Parathyroid adenoma (tissue), 2 donors: ENCODE results near the gene TSHZ2.

Source experiments
- H2AFZ ChIP-seq: fragments of 300-600 bp; sonication (generic); one replicate; pipeline ENCODE4 v1.7.0; 2017; ENCODE audit warnings: antibody characterized with exemption, mild to moderate bottlenecking
- H3K27ac ChIP-seq: fragments of 300-600 bp; sonication (generic); one replicate; pipeline ENCODE4 v1.7.0; 2017
- H3K27me3 ChIP-seq: fragments of 300-600 bp; sonication (generic); one replicate; pipeline ENCODE4 v1.7.0; 2017; ENCODE audit warnings: low read length; ENCODE audit not compliant: control insufficient read depth, insufficient read depth
- H3K36me3 ChIP-seq: fragments of 300-600 bp; sonication (generic); one replicate; pipeline ENCODE4 v1.7.0; 2017; ENCODE audit warnings: low read length; ENCODE audit not compliant: control insufficient read depth, insufficient read depth
- H3K4me1 ChIP-seq: fragments of 300-600 bp; sonication (generic); one replicate; pipeline ENCODE4 v1.7.0; 2017; ENCODE audit warnings: control low read depth
- H3K4me2 ChIP-seq: fragments of 300-600 bp; sonication (generic); one replicate; pipeline ENCODE4 v1.7.0; 2017; ENCODE audit warnings: low read length
- H3K4me3 ChIP-seq: fragments of 300-600 bp; sonication (generic); one replicate; pipeline ENCODE4 v1.7.0; 2017; ENCODE audit warnings: low read depth, low read length
- H3K79me2 ChIP-seq: fragments of 300-600 bp; sonication (generic); one replicate; pipeline ENCODE4 v1.7.0; 2017; ENCODE audit warnings: control low read depth
- H3K9ac ChIP-seq: fragments of 300-600 bp; sonication (generic); one replicate; pipeline ENCODE4 v1.7.0; 2017; ENCODE audit warnings: mild to moderate bottlenecking
- H3K9me3 ChIP-seq: fragments of 300-600 bp; sonication (generic); one replicate; pipeline ENCODE4 v1.7.0; 2017; ENCODE audit warnings: low read length; ENCODE audit not compliant: control insufficient read depth
- CTCF ChIP-seq: fragments of 300-600 bp; sonication (generic); IDR thresholded peaks from one replicate; pipeline ENCODE4 v1.7.0; 2017; ENCODE audit warnings: antibody characterized with exemption, mild to moderate bottlenecking
- donor health status: primary hyperparathyroidism.

TSHZ2 gene

DNA sequence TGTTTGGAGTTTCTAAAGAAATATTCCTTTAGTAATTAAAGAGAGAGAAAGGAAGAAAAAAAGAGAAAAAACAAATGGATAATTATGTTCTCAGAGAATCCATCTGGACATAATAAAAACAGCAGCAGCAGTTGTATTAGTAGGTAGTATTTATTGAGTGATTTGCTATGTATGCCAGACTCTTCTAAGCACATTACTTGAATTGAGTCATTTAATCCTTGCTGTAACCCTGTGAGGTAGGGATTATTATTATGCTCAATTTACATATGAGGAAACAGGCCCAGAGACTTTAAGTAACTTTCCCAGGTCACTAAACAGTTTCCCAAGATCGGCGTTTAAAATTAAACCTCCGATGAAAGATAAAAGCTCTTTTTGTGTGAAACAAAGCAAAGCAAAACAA lies 238.8 kb downstream of the TSHZ2 start:
- H3K36me3 ChIP-seq, result no peaks in the 10 kb centered on the region
- H3K4me2 ChIP-seq, result no peak overlapping the region
- no peak overlapping the region for H3K9ac ChIP-seq
- no peak for TF ChIP-seq CTCF
- H3K27ac ChIP-seq, result no peak overlapping the region
- no peaks in the 10 kb centered on the region for H3K9me3 ChIP-seq
- H3K4me3 ChIP-seq, result no peak overlapping the region
- no peaks in the 10 kb centered on the region for H3K4me1 ChIP-seq
- H3K79me2 ChIP-seq, result no peaks in the 10 kb centered on the region
- no peaks in the 10 kb centered on the region for H3K27me3 ChIP-seq
- H2AFZ ChIP-seq, result no peak overlapping the region

DNA sequence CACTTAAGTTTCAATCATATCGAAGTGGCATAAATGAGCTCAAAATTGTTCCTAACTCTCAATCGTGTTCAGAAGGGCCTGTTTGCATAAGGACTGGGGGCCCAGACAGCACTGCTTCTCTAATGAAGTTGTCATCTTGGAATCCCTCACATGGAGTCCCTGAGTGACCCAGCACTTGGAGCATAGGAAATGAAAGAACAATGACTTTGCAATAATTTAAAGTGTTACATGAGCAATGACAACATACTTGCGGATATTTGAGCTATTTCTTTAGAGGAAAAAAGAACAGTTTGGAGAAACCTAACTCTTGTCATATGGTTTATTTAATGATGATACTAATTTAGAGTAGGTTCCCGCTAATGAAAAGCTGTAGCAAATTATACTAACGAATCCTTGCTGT lies 239.9 kb downstream of the TSHZ2 start:
- no peak overlapping the region for H3K4me2 ChIP-seq
- H2AFZ ChIP-seq, result no peak overlapping the region
- no peak for TF ChIP-seq CTCF
- no peaks in the 10 kb centered on the region for H3K36me3 ChIP-seq
- no peaks in the 10 kb centered on the region for H3K27me3 ChIP-seq
- no peaks in the 10 kb centered on the region for H3K9me3 ChIP-seq
- no peaks in the 10 kb centered on the region for H3K79me2 ChIP-seq
- no peaks in the 10 kb centered on the region for H3K4me1 ChIP-seq
- H3K27ac ChIP-seq, result no peak overlapping the region
- H3K4me3 ChIP-seq, result no peak overlapping the region
- H3K9ac ChIP-seq, result no peak overlapping the region

DNA sequence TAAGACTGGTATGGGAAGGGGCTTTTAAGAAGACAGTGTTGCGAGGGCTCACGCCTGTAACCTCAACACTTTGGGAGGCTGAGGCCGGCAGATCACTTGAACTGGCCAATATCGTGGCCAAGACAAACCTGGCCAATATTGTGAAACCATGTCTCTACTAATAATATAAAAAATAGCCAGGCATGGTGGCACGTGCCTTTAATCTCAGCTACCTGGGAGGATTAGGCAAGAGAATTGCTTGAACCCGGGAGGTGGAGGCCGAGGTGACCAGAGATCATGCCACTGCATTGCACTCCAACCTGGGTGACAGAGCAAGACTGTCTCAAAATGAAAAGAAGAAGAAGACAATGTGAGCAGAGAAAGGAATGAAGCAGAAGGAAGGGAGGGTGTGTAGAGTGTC lies 242.2 kb downstream of the TSHZ2 start:
- Histone ChIP-seq H2AFZ (no peak overlapping the region), H3K36me3 (no peaks in the 10 kb centered on the region), H3K4me3 (no peak overlapping the region), H3K9ac (no peak overlapping the region), H3K9me3 (no peaks in the 10 kb centered on the region), H3K27ac (no peak overlapping the region), H3K79me2 (no peaks in the 10 kb centered on the region), H3K4me2 (no peak overlapping the region), H3K27me3 (no peaks in the 10 kb centered on the region), H3K4me1 (no peaks in the 10 kb centered on the region)
- TF ChIP-seq CTCF, result no peak

- Histone ChIP-seq H3K9ac (no peak overlapping the region), H3K4me2 (no peak overlapping the region), H3K4me3 (no peak overlapping the region), H3K4me1 (no peaks in the 10 kb centered on the region), H3K79me2 (no peaks in the 10 kb centered on the region), H3K27ac (no peak overlapping the region), H3K27me3 (no peaks in the 10 kb centered on the region), H2AFZ (no peak overlapping the region), H3K9me3 (no peaks in the 10 kb centered on the region), H3K36me3 (no peaks in the 10 kb centered on the region)
- no peak for TF ChIP-seq CTCF
Measured at GRCh38 chr20:53215166-53215565, 243.0 kb downstream of the TSHZ2 start.

GRCh38 chr20:53216478-53216855 lies 244.3 kb downstream of the TSHZ2 start:
- no peak overlapping the region for H3K4me3 ChIP-seq
- H3K27ac ChIP-seq, result no peak overlapping the region
- H3K36me3 ChIP-seq, result no peaks in the 10 kb centered on the region
- H3K4me1 ChIP-seq, result no peaks in the 10 kb centered on the region
- no peak overlapping the region for H3K9ac ChIP-seq
- H3K27me3 ChIP-seq, result no peaks in the 10 kb centered on the region
- no peaks in the 10 kb centered on the region for H3K9me3 ChIP-seq
- H3K79me2 ChIP-seq, result no peaks in the 10 kb centered on the region
- no peak for TF ChIP-seq CTCF
- peak overlapping the region; percentile 81 for H2AFZ ChIP-seq
- H3K4me2 ChIP-seq, result peak overlapping the region; percentile 63
